Spleen (tissue), 7 donors: ENCODE measurements around the gene TACSTD2.

ENCODE experiments used
- CTCF ChIP-seq, 11 experiments: fragments of 200-600 bp in 7 of 11; fragments of 450-650 bp in 4 of 11; sonication (generic) in 4 of 11; IDR thresholded peaks in 8 of 11; conservative IDR thresholded peaks in 3 of 11; 1 replicate in 7 of 11; 2 replicates in 4 of 11; pipeline versions ENCODE4 v1.4.0 to v1.8.0; 2016 to 2021; ENCODE audit warnings: antibody characterized with exemption in 11 of 11, inconsistent platforms in 4 of 11, mild to moderate bottlenecking in 1 of 11
- POLR2A ChIP-seq, 3 donors: fragments of 450-650 bp; IDR thresholded peaks; one replicate each; pipeline ENCODE4 v1.5.1; 2017; ENCODE audit warnings: antibody characterized with exemption in 3 of 3, mild to moderate bottlenecking in 1 of 3
- POLR2AphosphoS5 ChIP-seq, 3 donors: sonication (generic); formaldehyde crosslinking; IDR thresholded peaks; one replicate each; pipeline ENCODE4 v1.5.1; 2017; ENCODE audit warnings: antibody characterized with exemption in 3 of 3
- donor health status: DM: no; HTN: no; CAD: no; lungs with moderate emphysema.
- donor health status: DM: no; HTN: no; CAD: no.
- donor health status: DM: no; HTN: no; CAD: no.

- no peak for TF ChIP-seq CTCF (IDR thresholded peaks at IDR 0.05 in 8 of 11, conservative IDR thresholded peaks at IDR 0.05 in 3 of 11)
- no peak for TF ChIP-seq POLR2A (IDR thresholded peaks at IDR 0.05)
- TF ChIP-seq POLR2AphosphoS5 (IDR thresholded peaks at IDR 0.05) = no peak
These were observed 8.6 kb upstream of the TACSTD2 start for GRCh38 chr1:58585581-58586151.
